ENCODE results near the gene SLC9A9.

The SLC9A9 gene

DNA sequence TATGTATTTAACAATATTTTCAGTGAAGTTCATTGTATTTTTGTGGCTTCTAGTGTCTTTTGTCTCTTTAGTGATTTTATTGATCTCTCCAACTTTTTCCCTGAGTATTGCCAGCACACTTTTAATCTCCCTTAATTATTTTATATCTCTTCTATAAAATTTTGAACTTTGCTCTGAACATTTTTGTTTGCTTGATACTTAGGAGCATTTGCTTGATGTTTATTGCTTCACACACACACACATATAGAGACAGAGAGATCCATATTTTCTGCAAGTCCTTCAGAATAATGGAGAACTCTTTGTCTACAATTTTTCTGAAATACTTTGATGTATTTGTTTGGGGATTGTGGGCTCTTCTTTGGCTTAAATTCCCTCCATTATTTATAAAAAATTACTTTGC, 213.8 kb downstream of the SLC9A9 start:
- DNase-seq = no peak

GRCh38 chr3:143633816-143634215, 214.5 kb downstream of the SLC9A9 start:
- DNase-seq = no peak

DNA sequence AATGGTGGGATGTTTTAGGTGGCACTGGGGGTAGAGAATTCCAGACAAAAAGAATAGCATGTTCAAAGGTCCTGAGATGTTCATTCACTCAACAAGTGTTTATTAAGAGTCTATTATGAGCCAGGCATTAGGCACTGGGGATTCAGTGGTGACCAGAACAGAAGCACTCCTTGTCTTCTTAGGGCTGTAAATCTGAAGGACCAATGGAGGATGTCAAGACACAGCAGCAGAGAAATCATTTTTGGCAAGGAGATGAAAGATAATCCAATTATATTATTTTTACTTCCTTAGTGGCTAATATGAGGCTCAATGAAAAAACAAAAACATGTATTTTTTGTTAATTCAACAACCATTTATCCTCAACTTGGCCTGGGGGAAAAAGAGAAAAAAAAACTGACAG, 218.5 kb downstream of the SLC9A9 start:
- DNase-seq = no peak

- no peak for DNase-seq
Measured at GRCh38 chr3:143628971-143629370, 219.3 kb downstream of the SLC9A9 start.

- no peak for DNase-seq
Measured at GRCh38 chr3:143627336-143627735, 220.9 kb downstream of the SLC9A9 start.

DNA sequence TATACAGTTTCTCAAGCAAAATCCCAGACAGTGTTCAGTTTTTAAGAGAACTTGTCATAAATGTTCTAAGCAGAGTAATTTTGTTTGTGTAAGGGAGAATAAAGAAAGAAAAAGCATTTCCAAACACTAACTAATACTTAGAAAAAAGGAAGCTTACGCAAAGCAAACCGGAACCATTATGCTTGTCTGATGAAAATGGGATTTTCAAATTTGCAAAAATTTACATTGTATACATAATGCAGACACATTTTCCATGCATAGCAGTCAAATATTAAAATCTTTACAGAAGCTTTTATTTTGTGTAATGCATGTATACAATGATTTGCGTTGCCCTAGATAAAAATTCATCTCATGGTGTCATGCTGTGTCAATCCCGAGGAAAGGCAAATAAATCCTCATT, 229.0 kb downstream of the SLC9A9 start:
- DNase-seq = no peak

DNA sequence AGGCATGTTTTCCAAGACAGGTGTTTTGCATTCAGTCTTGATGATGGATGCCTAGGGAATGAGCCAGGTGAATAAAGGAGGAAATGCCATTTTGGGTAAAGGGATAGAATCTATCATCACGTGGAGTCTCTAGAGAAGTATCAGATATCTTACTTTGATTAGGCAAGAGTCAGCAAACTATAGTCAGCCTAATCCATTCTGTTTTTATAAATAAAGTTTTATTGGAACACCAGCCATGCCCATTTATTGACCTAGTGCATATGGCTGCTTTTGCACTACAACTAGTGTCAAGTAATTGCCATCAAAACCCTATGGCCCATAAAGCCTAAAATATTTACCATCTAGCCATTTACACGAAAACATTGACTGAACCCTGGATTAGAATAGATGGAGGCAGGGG, 231.2 kb downstream of the SLC9A9 start:
- DNase-seq = no peak

GRCh38 chr3:143613226-143613625, 235.0 kb downstream of the SLC9A9 start:
- no peak for DNase-seq

DNA sequence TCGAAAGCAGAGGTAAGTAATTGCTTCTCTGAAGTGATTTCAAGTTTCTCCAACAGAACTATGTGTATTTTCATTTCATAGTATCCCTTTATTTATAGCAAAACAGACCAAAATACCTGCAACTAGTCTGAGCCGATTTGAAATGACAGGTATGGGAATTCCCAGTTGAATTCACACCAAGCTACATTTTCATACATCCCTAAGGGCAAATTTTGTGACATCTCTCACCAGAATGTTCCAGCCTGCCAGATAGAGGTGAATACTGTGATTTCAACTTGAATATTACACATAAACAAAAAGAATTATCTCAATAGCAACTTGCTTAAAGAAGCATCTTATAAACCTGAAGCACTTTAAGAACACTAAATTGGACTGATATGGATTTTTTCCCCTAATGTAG, 235.7 kb downstream of the SLC9A9 start:
- no peak for DNase-seq

DNA sequence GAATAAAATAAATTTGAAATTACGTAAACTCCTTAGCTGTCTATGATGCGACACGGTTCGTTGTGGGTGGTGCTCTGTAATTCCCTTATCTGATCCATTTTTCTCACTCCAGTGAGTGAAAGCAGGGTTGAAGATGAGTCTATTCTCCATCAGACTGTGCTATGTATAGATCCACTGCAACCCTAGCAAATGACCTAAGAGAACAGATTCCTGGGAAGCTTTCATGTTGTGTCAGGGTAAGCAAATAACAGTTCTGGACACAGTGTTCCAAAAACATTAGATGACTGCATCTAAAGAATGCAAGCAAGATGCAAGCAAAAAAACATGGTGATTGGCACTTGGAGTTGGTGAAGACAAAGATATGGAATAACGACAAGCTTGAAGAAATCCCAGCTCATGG, 239.3 kb downstream of the SLC9A9 start:
- no peak for DNase-seq

GRCh38 chr3:143605233-143605950, 242.9 kb downstream of the SLC9A9 start:
- no peak for DNase-seq

DNA sequence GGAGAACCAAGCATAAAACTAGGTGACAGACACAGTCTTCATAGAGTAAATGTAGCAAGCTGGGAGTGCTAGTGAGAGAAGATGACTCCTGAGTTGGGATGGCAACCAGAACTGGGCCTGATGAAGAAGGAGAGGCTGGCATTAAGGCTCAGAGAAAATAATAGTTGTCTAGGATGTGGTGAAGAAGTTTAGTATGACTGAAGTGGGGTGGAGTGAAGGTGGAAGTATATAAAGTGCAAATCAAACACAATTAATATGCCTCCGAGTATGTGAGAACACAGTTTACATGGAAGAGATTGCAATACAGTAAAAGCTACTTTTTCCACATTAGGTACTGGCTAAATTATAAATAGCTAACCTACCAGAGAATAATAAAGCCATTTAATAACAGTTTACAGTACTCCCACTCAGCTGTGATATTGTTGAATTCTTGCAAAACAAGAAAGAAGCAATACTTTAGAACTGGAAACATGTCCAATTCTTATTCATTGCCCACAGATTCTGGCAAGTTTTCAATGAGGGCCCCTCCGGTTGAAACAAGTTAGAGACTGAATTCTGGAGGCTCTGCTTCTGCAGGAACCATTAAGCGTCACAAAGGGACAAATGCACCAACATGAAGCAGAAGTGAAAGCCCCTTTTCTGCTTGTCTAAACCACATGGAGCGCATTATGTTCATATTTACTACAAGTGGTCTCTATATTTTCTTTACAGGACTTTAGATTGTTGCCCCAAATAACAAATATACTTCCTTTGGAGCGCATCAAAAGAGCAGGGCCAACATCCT, 243.7 kb downstream of the SLC9A9 start:
- no peak for DNase-seq

GRCh38 chr3:143603774-143604173, 244.5 kb downstream of the SLC9A9 start:
- no peak for DNase-seq

DNA sequence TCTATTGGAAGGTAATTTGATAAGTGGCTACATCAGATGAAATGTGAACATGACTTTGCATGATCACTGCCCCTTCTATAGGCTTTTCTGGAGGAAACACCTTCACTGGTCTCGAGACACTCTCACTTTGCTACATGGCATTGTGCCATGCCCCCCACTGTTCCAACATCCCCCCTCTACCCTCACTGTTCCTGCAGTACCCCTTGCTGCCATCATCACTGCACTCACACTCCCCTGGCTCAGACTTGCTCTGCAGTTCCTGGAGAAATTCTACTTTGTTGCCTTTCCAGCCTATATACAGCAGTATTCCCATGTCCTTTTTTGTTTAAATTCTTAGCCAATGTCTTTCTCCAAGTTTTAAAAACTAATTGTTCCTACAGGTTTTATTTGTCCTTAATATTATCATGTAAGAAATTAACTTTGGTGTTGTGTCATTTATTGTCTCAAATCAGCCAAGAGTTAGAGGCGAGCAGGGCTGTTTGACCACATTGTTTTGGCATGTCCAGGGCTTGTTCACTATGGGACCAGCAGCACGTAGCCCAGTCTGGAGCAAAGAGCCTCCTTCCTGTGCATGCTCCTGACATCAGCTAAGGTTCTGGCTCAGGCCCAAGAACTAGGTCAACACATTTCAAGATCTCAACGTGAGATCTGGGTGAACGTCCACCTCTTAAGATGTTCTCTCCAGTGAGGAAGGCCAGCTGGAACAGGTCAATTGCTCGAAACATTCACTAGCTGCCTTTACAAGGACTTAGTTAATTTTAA, 246.4 kb downstream of the SLC9A9 start:
- DNase-seq = no peak

DNA sequence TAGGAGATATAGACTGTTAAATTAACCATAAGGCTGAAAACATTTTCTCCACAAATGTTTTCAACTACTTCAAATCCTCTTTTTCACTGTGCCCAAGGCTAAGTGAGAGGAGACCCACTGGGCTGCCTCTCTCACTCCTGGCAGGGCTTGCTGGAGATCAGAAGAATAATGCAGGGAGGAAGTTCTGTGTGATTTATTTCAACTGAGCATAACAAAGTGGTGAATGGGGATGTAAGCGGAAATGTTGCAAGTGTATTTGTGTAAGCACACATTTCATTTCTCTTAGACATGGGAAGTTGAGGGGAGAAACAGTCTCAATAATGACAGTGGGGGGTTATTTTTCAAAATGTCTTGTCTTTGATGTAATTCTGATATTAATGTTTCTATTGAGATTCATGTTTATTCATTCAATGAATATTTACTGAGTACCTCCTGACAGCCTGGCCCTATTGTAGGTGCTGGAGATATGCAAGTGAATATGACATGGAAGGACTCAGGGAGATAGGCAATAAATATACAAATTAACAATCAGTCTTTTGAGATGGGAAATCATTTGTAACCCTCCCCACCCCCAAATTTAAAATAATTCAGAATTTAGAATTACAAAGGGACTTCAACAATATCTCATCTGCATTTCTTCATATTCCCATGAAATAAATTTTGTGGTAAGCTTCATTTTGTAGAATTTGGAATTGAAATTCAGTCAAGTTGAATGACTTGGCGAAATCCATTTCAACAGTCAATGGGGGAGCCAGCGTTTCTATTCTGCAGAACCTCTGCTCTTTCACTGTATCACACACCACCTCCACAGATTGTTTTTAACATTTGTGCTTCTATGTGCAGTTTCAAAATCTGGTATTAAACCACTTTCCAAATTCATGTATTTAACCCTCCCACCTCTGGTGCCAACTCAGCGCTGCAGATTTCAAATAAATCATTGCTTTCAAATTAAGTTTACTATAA, 247.2 kb downstream of the SLC9A9 start:
- DNase-seq = no peak

DNA sequence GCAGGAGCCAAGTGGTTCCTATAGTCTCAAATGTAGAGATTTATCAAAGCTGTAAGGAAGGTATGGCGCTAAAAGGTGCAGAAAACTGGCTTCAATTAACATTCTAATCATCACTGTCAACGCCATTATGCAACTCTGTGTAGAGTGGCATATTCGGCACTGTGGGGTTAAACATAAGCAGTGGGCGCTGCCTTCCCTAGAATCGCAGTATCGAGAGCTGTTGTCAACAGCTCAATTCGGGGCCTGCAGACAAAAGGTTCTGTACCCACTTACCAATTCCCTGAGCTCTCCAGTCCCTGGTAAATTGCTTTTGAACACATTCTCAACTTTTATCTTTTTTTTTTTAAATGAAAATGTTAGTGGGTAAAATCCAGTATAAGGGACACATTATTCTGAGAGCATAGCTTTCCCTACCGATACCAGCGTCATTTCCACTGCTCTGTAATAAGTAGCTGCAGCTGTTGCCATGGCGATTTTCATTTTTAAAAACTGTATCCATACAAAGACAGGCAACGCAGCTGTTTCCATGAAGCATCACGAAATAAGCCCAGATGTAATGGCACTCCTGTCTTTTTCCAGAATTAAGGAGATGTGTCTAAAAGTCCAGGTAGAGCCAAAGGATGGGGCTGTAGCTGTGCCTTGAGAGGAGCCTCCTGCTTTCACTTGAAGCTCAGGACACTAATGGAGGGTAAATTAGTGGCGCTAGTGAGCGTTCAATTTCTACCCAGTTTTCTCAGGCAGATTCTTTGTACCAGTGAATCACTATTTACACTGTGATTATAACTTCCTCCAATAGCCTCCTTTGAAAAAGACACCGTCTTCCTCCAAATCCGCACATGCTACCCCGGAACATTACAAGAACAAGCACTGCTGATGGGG, 250.3 kb downstream of the SLC9A9 start:
- no peak for DNase-seq

- no peak for DNase-seq
Measured at GRCh38 chr3:143596957-143597642, 251.2 kb downstream of the SLC9A9 start.

DNA sequence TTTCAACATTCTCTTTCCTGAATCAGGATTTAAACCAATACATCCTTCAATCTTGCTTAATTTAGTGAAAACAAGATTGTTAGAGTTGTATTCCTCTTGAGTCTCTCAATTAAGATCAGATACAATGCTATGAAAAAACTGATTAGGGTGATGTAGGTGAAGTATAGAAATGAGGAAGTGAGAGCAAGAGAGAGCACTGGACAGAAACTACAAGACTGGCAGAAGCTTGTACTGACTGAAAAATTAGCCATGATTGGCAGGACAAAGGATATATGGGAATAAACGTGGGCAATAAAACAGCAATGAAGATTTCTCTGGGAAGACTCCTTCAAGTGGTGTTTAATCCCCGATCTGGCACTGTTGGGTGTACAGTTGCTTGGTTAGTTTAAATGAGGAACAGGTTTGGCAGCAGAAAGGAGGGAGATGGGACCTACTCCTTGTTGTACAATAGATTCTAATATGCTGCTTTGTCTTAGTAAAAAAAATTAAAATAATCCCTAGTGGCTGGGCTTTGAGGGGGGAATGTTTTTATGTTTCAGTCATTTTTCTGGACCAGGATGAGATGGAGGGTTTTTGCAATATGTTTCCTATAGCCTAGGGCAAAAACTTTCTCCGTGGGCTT, 252.7 kb downstream of the SLC9A9 start:
- DNase-seq = no peak

DNA sequence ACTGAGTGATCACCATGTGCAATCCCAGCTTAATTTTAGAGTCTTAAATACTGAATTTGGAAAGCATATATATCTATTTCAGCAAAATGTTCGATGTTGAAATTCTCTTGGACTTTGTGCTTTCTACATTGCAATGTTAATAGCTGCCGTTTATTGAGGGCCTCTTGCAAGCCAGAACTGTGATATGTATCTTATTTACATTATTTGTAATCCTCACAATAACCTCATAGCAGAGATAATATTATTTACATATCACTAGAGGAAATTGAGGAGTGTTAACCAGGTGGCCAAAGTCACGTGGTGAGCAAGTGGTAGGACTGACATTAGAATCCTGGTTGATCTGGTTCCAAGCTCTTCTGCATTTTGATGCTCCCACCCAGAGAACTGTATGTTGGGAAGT, 254.1 kb downstream of the SLC9A9 start:
- DNase-seq = no peak

DNA sequence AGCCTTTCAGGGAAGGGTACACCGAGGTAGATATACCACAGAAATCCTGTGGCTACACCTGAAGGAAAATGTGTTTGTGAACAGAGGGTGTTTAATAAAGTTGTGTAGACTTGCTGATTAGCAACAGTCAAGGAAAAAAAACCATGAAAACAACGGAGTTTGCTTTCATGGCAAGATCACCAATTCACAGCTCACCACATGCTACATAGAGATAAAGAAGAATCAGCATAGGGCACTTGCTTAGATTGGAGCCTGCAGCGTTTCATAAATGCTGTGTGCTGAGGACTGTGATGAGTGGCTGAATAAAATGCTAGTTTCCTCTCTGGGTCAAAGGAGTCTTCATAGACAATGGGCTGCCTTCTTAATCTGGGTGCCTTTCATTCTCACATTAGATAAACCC, 257.6 kb downstream of the SLC9A9 start:
- no peak for DNase-seq

Data from CD4-positive, alpha-beta T cell treated with Interleukin-17A for 1 hour (primary cell).